ENCODE measurements around the gene USP24. TPM values are rescaled to one million over a fixed set of nuclear protein-coding genes. Genes with fewer than 3 reads are reported as not detected.

USP24 gene
- total RNA-seq, 1 experiment from 2014 or later, result 35.3 TPM

DNA sequence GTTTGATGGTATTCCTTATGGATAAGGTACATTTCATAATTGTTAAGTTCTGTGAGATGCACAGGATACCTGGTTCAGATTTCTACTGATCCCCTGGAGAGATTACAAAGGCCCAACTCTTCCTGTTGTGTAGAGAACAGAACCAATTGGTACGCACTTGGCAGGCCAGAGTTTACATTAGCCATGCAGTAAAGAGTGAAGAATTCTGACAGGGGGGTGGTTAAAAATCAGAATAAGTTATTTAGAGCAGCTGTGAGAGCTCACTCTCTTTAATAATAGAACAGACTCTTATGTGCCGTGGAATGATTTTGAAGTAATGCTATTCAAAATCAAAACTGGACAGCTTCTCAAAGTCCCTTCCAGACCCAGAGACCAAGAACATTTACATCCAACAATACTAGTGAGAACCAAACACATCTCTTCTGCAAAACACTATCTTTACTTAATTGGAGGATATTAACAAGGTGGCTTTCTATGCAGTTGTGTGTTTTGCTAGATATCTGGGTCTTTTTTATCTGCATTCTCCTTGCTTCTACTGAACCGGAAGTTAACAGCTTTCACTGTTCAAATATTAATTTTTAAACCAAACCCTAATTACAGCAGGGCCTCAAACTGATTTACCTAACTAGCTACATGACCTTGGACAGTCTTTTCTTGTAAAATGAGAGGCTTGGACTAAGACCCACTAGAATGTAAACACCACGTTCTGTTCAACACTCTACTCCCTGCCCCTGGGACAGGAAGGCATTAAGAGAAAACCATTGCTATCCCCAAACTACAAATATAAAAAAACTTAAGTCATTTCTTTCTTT lies 4.0 kb downstream of the USP24 start:
- H4K5ac ChIP-seq (ENCODE audit: insufficient read length, low read depth, low read length), result no peak overlapping the region
- no peak overlapping the region for H2AFZ ChIP-seq (ENCODE audit: low read length)
- H4K91ac ChIP-seq (ENCODE audit: insufficient read length, low read depth, low read length), result no peak overlapping the region
- TF ChIP-seq, protein P1, sequence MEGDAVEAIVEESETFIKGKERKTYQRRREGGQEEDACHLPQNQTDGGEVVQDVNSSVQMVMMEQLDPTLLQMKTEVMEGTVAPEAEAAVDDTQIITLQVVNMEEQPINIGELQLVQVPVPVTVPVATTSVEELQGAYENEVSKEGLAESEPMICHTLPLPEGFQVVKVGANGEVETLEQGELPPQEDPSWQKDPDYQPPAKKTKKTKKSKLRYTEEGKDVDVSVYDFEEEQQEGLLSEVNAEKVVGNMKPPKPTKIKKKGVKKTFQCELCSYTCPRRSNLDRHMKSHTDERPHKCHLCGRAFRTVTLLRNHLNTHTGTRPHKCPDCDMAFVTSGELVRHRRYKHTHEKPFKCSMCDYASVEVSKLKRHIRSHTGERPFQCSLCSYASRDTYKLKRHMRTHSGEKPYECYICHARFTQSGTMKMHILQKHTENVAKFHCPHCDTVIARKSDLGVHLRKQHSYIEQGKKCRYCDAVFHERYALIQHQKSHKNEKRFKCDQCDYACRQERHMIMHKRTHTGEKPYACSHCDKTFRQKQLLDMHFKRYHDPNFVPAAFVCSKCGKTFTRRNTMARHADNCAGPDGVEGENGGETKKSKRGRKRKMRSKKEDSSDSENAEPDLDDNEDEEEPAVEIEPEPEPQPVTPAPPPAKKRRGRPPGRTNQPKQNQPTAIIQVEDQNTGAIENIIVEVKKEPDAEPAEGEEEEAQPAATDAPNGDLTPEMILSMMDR (conservative IDR thresholded peaks at IDR 0.05), result no peak
- H3K4me3 Mint-ChIP-seq, result no peak overlapping the region
- H2BK15ac ChIP-seq (ENCODE audit: low read depth, low read length), result no peak overlapping the region
- no peak overlapping the region for H3K23ac ChIP-seq (ENCODE audit: insufficient read length, low read depth, low read length)
- no peak overlapping the region for H3K27ac ChIP-seq (ENCODE audit: insufficient read length, low read depth, low read length)
- no peak overlapping the region for H3K4me2 ChIP-seq (ENCODE audit: insufficient read depth, insufficient read length, low read length)
- no peak overlapping the region for H2BK120ac ChIP-seq (ENCODE audit: low read depth, low read length, poor library complexity, severe bottlenecking)
- no peaks in the 10 kb centered on the region for H3K9me3 ChIP-seq (ENCODE audit: control insufficient read depth, low read depth, low read length)
- no peaks in the 10 kb centered on the region for H3K27me3 ChIP-seq (ENCODE audit: insufficient read depth, low read length)
- H3K4ac ChIP-seq (ENCODE audit: low read depth, low read length), result no peak overlapping the region
- H2BK5ac ChIP-seq (ENCODE audit: insufficient read length, low read length), result no peak overlapping the region
- no peak overlapping the region for H4K8ac ChIP-seq (replicated peaks; ENCODE audit: insufficient read length, low read depth, low read length)
- H3K27me3 Mint-ChIP-seq (ENCODE audit: low read depth), result no peaks in the 10 kb centered on the region; the same call in 1 of the 2 replicates
- no peak overlapping the region; a peak in 1 of 7 replicates for H3K27ac Mint-ChIP-seq
- H3K36me3 Mint-ChIP-seq (ENCODE audit: insufficient read depth in 1 of 3, low read depth in 3 of 3), result peaks cover 0 to 6% (median 0%) of the 10 kb centered on the region in 3 experiments; a peak in 3 of 7 replicates
- no peak overlapping the region for H2BK20ac ChIP-seq (ENCODE audit: low read depth, low read length, poor library complexity, severe bottlenecking)
- no peaks in the 10 kb centered on the region for H4K20me1 ChIP-seq (ENCODE audit: control insufficient read depth, insufficient read depth, insufficient read length)
- H3K9ac ChIP-seq (ENCODE audit: extremely low read depth, insufficient read length, low read length), result no peak overlapping the region
- no CpG with 5 or more reads among the region's 4 CpGs for WGBS (ENCODE audit: extremely low coverage, insufficient read length, low lambda C conversion rate)
- H3K79me1 ChIP-seq (ENCODE audit: insufficient read depth, low read depth, low read length, poor library complexity, severe bottlenecking), result peaks cover 6% of the 10 kb centered on the region
- H2BK12ac ChIP-seq (ENCODE audit: insufficient read length, low read depth, low read length), result no peak overlapping the region
- peaks cover 8% of the 10 kb centered on the region; the same call in 1 of the 2 replicates for H3K79me2 ChIP-seq (ENCODE audit: insufficient read depth, low read length)
- no peak for DNase-seq
- H3K23me2 ChIP-seq (ENCODE audit: insufficient read length, low read depth, low read length, poor library complexity, severe bottlenecking), result peaks cover 15% of the 10 kb centered on the region
- no peaks in the 10 kb centered on the region; a peak in 2 of 5 replicates for H3K9me3 Mint-ChIP-seq
- no peak overlapping the region for H3K18ac ChIP-seq (ENCODE audit: insufficient read length, low read depth, low read length)
- H3K56ac ChIP-seq (ENCODE audit: insufficient read length, low read depth, low read length), result no peak overlapping the region
- no peak overlapping the region for H3K14ac ChIP-seq (ENCODE audit: insufficient read depth, low read length)
- H3K4me1 ChIP-seq (ENCODE audit: insufficient read depth, low read length), result no peaks in the 10 kb centered on the region
- peaks cover 45 to 52% of the 10 kb centered on the region in 2 experiments for H3K4me1 Mint-ChIP-seq
- no peak overlapping the region for H3T11ph ChIP-seq (ENCODE audit: low read length)
- no peak overlapping the region for H2AK5ac ChIP-seq (ENCODE audit: insufficient read length, low read length)

Data from H9 (cell line).